ENCODE results near the gene PLG. TPM values are rescaled to one million over a fixed set of nuclear protein-coding genes. Genes with fewer than 3 reads are reported as not detected.
"Not testable (repeated sequence)": the region's sequence is repeated elsewhere in the genome, so short reads cannot be mapped to it uniquely, and the experiment has no call there.

The PLG gene
- not detected in 2 replicates for polyA plus RNA-seq (2011; rRNA removed)
- polyA minus RNA-seq (2011; rRNA and poly(A)+ RNA removed): not detected in 2 replicates

GRCh38 chr6:160701918-160702680 is at the start of gene PLG:
Gene PLG (plus strand): TSS chr6:160702244. CDS start chr6:160702305, 61 bp downstream.
- POLR2A ChIA-PET, CTCF ChIA-PET: not testable (repeated sequence)

GRCh38 chr6:160659562-160659961 is 42.5 kb upstream of the PLG start:
- Histone ChIP-seq H3K4me3 (ENCODE audit: low read depth, low read length) (no peak overlapping the region), H3K9me3 (ENCODE audit: control insufficient read depth, insufficient read depth, low read length) (peaks cover 33% of the 10 kb centered on the region), H3K27ac (ENCODE audit: low read depth, low read length) (no peak overlapping the region), H3K27me3 (ENCODE audit: control insufficient read depth, insufficient read depth, low read length) (no peaks in the 10 kb centered on the region)
- ChIA-PET CTCF (no interaction called here), POLR2A (no interaction called here)
- no peak for TF ChIP-seq CTCF (IDR thresholded peaks at IDR 0.05; ENCODE audit: low read depth, low read length)
- DNase-seq (ENCODE audit: low read depth, low spot score): no peak

More at GRCh38 chr6:160701918-160702680, at the start of gene PLG:
- H3K27ac ChIP-seq (ENCODE audit: low read depth, low read length); H3K27me3 ChIP-seq (ENCODE audit: control insufficient read depth, insufficient read depth, low read length); H3K4me3 ChIP-seq (ENCODE audit: low read depth, low read length); DNase-seq (ENCODE audit: low read depth, low spot score): not testable (repeated sequence)
- H3K9me3 ChIP-seq (ENCODE audit: control insufficient read depth, insufficient read depth, low read length): peaks cover 16% of the 10 kb centered on the region

- ChIA-PET POLR2A (no interaction called here), CTCF (no interaction called here)
- no peak for TF ChIP-seq CTCF (IDR thresholded peaks at IDR 0.05; ENCODE audit: low read depth, low read length)
- no peak overlapping the region for H3K27ac ChIP-seq (ENCODE audit: low read depth, low read length)
- no peak for DNase-seq (ENCODE audit: low read depth, low spot score)
- H3K27me3 ChIP-seq (ENCODE audit: control insufficient read depth, insufficient read depth, low read length): no peaks in the 10 kb centered on the region
- H3K4me3 ChIP-seq (ENCODE audit: low read depth, low read length): no peak overlapping the region
- peaks cover 25% of the 10 kb centered on the region for H3K9me3 ChIP-seq (ENCODE audit: control insufficient read depth, insufficient read depth, low read length)
These were observed 40.8 kb upstream of the PLG start for GRCh38 chr6:160661216-160661615.

GRCh38 chr6:160662429-160662828 is 39.6 kb upstream of the PLG start:
- Histone ChIP-seq H3K27me3 (ENCODE audit: control insufficient read depth, insufficient read depth, low read length) (no peaks in the 10 kb centered on the region), H3K27ac (ENCODE audit: low read depth, low read length) (no peak overlapping the region), H3K4me3 (ENCODE audit: low read depth, low read length) (no peak overlapping the region), H3K9me3 (ENCODE audit: control insufficient read depth, insufficient read depth, low read length) (peaks cover 25% of the 10 kb centered on the region)
- no peak for DNase-seq (ENCODE audit: low read depth, low spot score)
- TF ChIP-seq CTCF (IDR thresholded peaks at IDR 0.05; ENCODE audit: low read depth, low read length): no peak
- ChIA-PET POLR2A (no interaction called here), CTCF (no interaction called here)

GRCh38 chr6:160662842-160663241 is 39.2 kb upstream of the PLG start:
- H3K9me3 ChIP-seq (ENCODE audit: control insufficient read depth, insufficient read depth, low read length): peaks cover 27% of the 10 kb centered on the region
- POLR2A ChIA-PET: no interaction called here
- no peak overlapping the region for H3K4me3 ChIP-seq (ENCODE audit: low read depth, low read length)
- no peak for TF ChIP-seq CTCF (IDR thresholded peaks at IDR 0.05; ENCODE audit: low read depth, low read length)
- H3K27ac ChIP-seq (ENCODE audit: low read depth, low read length): no peak overlapping the region
- CTCF ChIA-PET: no interaction called here
- no peaks in the 10 kb centered on the region for H3K27me3 ChIP-seq (ENCODE audit: control insufficient read depth, insufficient read depth, low read length)
- no peak for DNase-seq (ENCODE audit: low read depth, low spot score)

GRCh38 chr6:160664198-160664597 is 37.8 kb upstream of the PLG start, which contains the start of gene LPA:
Gene LPA (minus strand): TSS chr6:160664275. CDS start chr6:160664214, 61 bp downstream.
- H3K27ac ChIP-seq (ENCODE audit: low read depth, low read length); DNase-seq (ENCODE audit: low read depth, low spot score); H3K4me3 ChIP-seq (ENCODE audit: low read depth, low read length); POLR2A ChIA-PET; CTCF ChIA-PET; H3K27me3 ChIP-seq (ENCODE audit: control insufficient read depth, insufficient read depth, low read length): not testable (repeated sequence)
- H3K9me3 ChIP-seq (ENCODE audit: control insufficient read depth, insufficient read depth, low read length): peaks cover 26% of the 10 kb centered on the region

All from AG04450 (cell line).